Neural cell (in vitro differentiated cells): Measurements from ENCODE around the gene CPXM1. TPM values are rescaled to one million over a fixed set of nuclear protein-coding genes. Genes with fewer than 3 reads are reported as not detected.

Experiments
- H2AFZ ChIP-seq: fragments of 200-600, 300-800 bp; sonication (generic), shearing (Covaris generic); 2 replicates; pipeline ENCODE4 v1.6.0; 2014; ENCODE audit warnings: low read depth, mild to moderate bottlenecking, antibody characterized with exemption, low read length, moderate library complexity
- H3F3A ChIP-seq: fragments of 200-600 bp; shearing (Covaris generic); 2 replicates; pipeline ENCODE4 v1.6.1; 2016; ENCODE audit warnings: mild to moderate bottlenecking, moderate library complexity, mixed read lengths, antibody characterized with exemption, low read length; ENCODE audit not compliant: insufficient read depth, poor library complexity, severe bottlenecking
- H3K27ac ChIP-seq: fragments of 200-600, 300-800 bp; sonication (generic), shearing (Covaris generic); 2 replicates; pipeline ENCODE4 v1.5.1; 2014; ENCODE audit warnings: mild to moderate bottlenecking, low read length, moderate library complexity
- H3K27me3 ChIP-seq: fragments of 300-800, 200-600 bp; sonication (generic), shearing (Covaris generic); 2 replicates; pipeline ENCODE4 v1.6.0; 2014; ENCODE audit warnings: mild to moderate bottlenecking, low read depth, low read length, moderate library complexity; ENCODE audit not compliant: insufficient read depth
- H3K36me3 ChIP-seq: fragments of 300-800, 200-600 bp; sonication (generic), shearing (Covaris generic); 2 replicates; pipeline ENCODE4 v1.5.1; 2014; ENCODE audit warnings: mild to moderate bottlenecking, antibody characterized with exemption, low read length, moderate library complexity; ENCODE audit not compliant: insufficient read depth
- H3K4me2 ChIP-seq: fragments of 300-800, 200-600 bp; sonication (generic), shearing (Covaris generic); 2 replicates; pipeline ENCODE4 v1.6.0; 2014; ENCODE audit warnings: mild to moderate bottlenecking, low read length
- H3K4me3 ChIP-seq: fragments of 300-800, 200-600 bp; sonication (generic), shearing (Covaris generic); 2 replicates; pipeline ENCODE4 v1.5.1; 2014; ENCODE audit warnings: mild to moderate bottlenecking, low read length, moderate library complexity
- H3K79me2 ChIP-seq: fragments of 200-600 bp; shearing (Covaris generic); replicated peaks from 2 replicates; pipeline ENCODE4 v1.6.0; 2014; ENCODE audit warnings: mild to moderate bottlenecking, low read length, moderate library complexity; ENCODE audit not compliant: insufficient read depth
- H3K9ac ChIP-seq: fragments of 300-800, 200-600 bp; sonication (generic), shearing (Covaris generic); 2 replicates; pipeline ENCODE4 v1.6.1; 2016; ENCODE audit warnings: mild to moderate bottlenecking, low read length, mixed read lengths
- H3K9me2 ChIP-seq: fragments of 200-600 bp; shearing (Covaris generic); 2 replicates; pipeline ENCODE4 v1.6.1; 2016; ENCODE audit warnings: mild to moderate bottlenecking, low read length, mixed read lengths; ENCODE audit not compliant: insufficient read depth
- H3K9me3 ChIP-seq: fragments of 200-600, 300-800 bp; sonication (generic), shearing (Covaris generic); 2 replicates; pipeline ENCODE4 v1.6.1; 2016; ENCODE audit warnings: mild to moderate bottlenecking, mixed run types, low read length, moderate library complexity, mixed read lengths
- H4K20me1 ChIP-seq: fragments of 200-600 bp; shearing (Covaris generic); 2 replicates; pipeline ENCODE4 v1.6.1; 2016; ENCODE audit warnings: mild to moderate bottlenecking, mixed run types; ENCODE audit not compliant: insufficient read depth
- EP300 ChIP-seq: fragments of 450-650 bp; conservative IDR thresholded peaks from 2 replicates; pipeline ENCODE4 v1.6.1; 2014; ENCODE audit warnings: antibody characterized with exemption, mild to moderate bottlenecking, moderate library complexity; ENCODE audit not compliant: poor library complexity, severe bottlenecking
- EZH2 ChIP-seq: fragments of 200-600, 300-800 bp; shearing (Covaris generic), sonication (generic); IDR thresholded peaks from 2 replicates; pipeline ENCODE4 v1.6.1; 2014; ENCODE audit warnings: antibody characterized with exemption, low read length, borderline replicate concordance, mild to moderate bottlenecking; ENCODE audit not compliant: insufficient read depth, poor library complexity, severe bottlenecking
- MXI1 ChIP-seq: fragments of 450-650 bp; conservative IDR thresholded peaks from 2 replicates; pipeline ENCODE4 v1.6.1; 2014; ENCODE audit warnings: antibody characterized with exemption, mild to moderate bottlenecking; ENCODE audit not compliant: poor library complexity, severe bottlenecking
- POLR2AphosphoS5 ChIP-seq: IDR thresholded peaks from 2 replicates; pipeline ENCODE4 v1.6.1; 2012
- RAD21 ChIP-seq: fragments of 450-650 bp; conservative IDR thresholded peaks from 2 replicates; pipeline ENCODE4 v1.6.1; 2014; ENCODE audit warnings: antibody characterized with exemption, mild to moderate bottlenecking, moderate library complexity
- SMC3 ChIP-seq: fragments of 450-650 bp; conservative IDR thresholded peaks from 2 replicates; pipeline ENCODE4 v1.6.1; 2014; ENCODE audit warnings: antibody characterized with exemption, mild to moderate bottlenecking, moderate library complexity; ENCODE audit not compliant: poor library complexity
- TAF1 ChIP-seq: IDR thresholded peaks from 2 replicates; pipeline ENCODE4 v1.6.1; 2012; ENCODE audit warnings: low read depth
- polyA plus RNA-seq: library from polyadenylated mRNA; depleted of rRNA; stranded (reverse); fragments of >200 nt; gene quantifications from 2 replicates; pipeline ENCODE4 v1.2.3, GENCODE V29; 2014
- TF ChIP-seq, protein P1 (sequence below): fragments of 450-650 bp; IDR thresholded peaks from 2 replicates; pipeline ENCODE4 v1.5.1; 2014; ENCODE audit warnings: antibody characterized with exemption, mild to moderate bottlenecking, moderate library complexity; ENCODE audit not compliant: poor library complexity, severe bottlenecking
- TF ChIP-seq, protein P2 (sequence below): IDR thresholded peaks from 2 replicates; pipeline ENCODE4 v1.6.1; 2012; ENCODE audit warnings: borderline replicate concordance

CPXM1 gene
- polyA plus RNA-seq, 1 donor from 2014 or later: 44.0 TPM

DNA sequence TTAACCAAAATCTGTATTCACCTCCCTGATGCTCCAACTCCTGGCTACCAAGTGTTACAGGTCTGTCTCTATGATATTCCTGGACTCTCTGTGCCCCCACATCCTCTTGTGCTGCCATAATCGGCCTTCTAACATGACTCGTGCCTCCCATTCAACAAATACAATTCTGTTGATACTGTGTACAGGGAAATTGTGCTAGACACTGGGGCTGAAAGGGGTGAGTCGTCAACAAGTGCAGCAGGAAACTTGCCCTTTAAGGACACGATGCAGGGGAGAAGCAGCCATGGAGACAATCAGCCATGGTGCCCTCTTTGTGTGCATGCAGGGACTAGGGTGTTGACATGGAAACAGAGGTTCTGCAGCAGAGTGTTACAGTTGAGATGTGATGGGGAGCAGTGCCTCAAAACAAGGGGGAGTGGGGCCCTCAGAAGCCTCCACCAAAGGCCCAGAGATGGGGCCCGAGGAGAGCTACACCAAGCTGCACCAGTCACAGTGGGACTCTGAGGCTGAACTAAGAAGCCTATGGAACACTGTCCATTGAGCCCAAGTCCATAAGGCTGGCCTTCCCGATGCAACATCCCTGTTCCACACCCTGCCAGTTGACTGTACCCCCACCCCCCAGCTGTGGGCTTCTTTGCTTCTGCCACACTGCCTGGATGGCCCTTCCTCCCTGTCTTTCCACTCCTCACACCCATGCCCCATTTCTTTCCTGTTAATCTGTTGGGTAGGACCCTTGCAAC lies 37.0 kb upstream of the CPXM1 start:
- Histone ChIP-seq H3K4me2 (no peak overlapping the region), H3K36me3 (no peaks in the 10 kb centered on the region), H3K79me2 (peaks cover 3% of the 10 kb centered on the region), H3F3A (no peaks in the 10 kb centered on the region), H3K27me3 (no peaks in the 10 kb centered on the region), H3K9me2 (no peaks in the 10 kb centered on the region), H2AFZ (no peak overlapping the region), H3K4me3 (no peak overlapping the region), H3K9me3 (no peaks in the 10 kb centered on the region), H4K20me1 (no peaks in the 10 kb centered on the region), H3K9ac (no peak overlapping the region), H3K27ac (no peak overlapping the region)
- no peak for TF ChIP-seq SMC3
- TF ChIP-seq, protein P1, sequence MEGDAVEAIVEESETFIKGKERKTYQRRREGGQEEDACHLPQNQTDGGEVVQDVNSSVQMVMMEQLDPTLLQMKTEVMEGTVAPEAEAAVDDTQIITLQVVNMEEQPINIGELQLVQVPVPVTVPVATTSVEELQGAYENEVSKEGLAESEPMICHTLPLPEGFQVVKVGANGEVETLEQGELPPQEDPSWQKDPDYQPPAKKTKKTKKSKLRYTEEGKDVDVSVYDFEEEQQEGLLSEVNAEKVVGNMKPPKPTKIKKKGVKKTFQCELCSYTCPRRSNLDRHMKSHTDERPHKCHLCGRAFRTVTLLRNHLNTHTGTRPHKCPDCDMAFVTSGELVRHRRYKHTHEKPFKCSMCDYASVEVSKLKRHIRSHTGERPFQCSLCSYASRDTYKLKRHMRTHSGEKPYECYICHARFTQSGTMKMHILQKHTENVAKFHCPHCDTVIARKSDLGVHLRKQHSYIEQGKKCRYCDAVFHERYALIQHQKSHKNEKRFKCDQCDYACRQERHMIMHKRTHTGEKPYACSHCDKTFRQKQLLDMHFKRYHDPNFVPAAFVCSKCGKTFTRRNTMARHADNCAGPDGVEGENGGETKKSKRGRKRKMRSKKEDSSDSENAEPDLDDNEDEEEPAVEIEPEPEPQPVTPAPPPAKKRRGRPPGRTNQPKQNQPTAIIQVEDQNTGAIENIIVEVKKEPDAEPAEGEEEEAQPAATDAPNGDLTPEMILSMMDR: no peak
- TF ChIP-seq RAD21: no peak
- TF ChIP-seq POLR2AphosphoS5: no peak
- no peak for TF ChIP-seq EP300

DNA sequence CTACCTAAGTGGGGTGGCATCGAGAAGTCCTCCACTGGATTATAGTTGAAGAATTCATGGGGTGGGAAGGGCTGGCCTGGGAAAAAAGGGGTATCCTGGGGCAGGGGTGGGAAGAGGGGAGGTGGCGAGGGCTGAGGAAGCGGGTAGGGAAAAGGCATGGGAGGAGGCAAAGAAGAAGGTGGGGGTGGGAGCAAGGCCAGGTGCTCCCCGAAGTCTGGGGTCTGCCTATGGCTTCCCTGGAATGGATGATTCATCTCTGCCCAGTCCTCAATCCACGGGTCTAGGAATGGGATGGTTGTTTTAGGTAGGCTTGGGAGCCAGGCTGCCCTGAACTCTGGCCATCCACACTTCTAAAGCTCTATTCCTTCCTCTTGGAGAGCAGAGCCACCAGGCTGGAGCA lies 35.6 kb upstream of the CPXM1 start:
- Histone ChIP-seq H3K79me2 (no peaks in the 10 kb centered on the region), H3K36me3 (no peaks in the 10 kb centered on the region), H3K27ac (no peak overlapping the region), H3K27me3 (no peaks in the 10 kb centered on the region), H3K4me3 (no peak overlapping the region), H3K4me2 (no peak overlapping the region), H3K9ac (no peak overlapping the region), H2AFZ (no peak overlapping the region), H3K9me3 (no peaks in the 10 kb centered on the region), H3F3A (no peaks in the 10 kb centered on the region), H3K9me2 (no peaks in the 10 kb centered on the region), H4K20me1 (no peaks in the 10 kb centered on the region)
- TF ChIP-seq, protein P2, sequence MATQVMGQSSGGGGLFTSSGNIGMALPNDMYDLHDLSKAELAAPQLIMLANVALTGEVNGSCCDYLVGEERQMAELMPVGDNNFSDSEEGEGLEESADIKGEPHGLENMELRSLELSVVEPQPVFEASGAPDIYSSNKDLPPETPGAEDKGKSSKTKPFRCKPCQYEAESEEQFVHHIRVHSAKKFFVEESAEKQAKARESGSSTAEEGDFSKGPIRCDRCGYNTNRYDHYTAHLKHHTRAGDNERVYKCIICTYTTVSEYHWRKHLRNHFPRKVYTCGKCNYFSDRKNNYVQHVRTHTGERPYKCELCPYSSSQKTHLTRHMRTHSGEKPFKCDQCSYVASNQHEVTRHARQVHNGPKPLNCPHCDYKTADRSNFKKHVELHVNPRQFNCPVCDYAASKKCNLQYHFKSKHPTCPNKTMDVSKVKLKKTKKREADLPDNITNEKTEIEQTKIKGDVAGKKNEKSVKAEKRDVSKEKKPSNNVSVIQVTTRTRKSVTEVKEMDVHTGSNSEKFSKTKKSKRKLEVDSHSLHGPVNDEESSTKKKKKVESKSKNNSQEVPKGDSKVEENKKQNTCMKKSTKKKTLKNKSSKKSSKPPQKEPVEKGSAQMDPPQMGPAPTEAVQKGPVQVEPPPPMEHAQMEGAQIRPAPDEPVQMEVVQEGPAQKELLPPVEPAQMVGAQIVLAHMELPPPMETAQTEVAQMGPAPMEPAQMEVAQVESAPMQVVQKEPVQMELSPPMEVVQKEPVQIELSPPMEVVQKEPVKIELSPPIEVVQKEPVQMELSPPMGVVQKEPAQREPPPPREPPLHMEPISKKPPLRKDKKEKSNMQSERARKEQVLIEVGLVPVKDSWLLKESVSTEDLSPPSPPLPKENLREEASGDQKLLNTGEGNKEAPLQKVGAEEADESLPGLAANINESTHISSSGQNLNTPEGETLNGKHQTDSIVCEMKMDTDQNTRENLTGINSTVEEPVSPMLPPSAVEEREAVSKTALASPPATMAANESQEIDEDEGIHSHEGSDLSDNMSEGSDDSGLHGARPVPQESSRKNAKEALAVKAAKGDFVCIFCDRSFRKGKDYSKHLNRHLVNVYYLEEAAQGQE: no peak
- TF ChIP-seq EZH2 (no peak), MXI1 (no peak), TAF1 (no peak), POLR2AphosphoS5 (no peak), SMC3 (no peak), EP300 (no peak), RAD21 (no peak)
- TF ChIP-seq, protein P1: no peak
